Effector memory CD4-positive, alpha-beta T cell (primary cell): Measurements from ENCODE around the gene ESPN.
A peak's percentile ranks its signal among the peaks of the same experiment; 100 is the strongest.

Experiments used
- DNase-seq, 3 donors: peaks; one replicate each; pipeline ENCODE4 v3.0.0-alpha.2; 2020
- H3K27ac ChIP-seq: 2 replicates; pipeline ENCODE4 v1.7.0; 2013; ENCODE audit warnings: mild to moderate bottlenecking, low read length, moderate library complexity; ENCODE audit not compliant: insufficient read depth, poor library complexity, severe bottlenecking
- H3K27me3 ChIP-seq: replicated peaks from 2 replicates; pipeline ENCODE4 v1.7.0; 2013; ENCODE audit warnings: mild to moderate bottlenecking, low read length; ENCODE audit not compliant: insufficient read depth, control insufficient read depth, poor library complexity, severe bottlenecking
- H3K36me3 ChIP-seq: 2 replicates; pipeline ENCODE4 v1.7.0; 2013; ENCODE audit warnings: mild to moderate bottlenecking, low read length, moderate library complexity; ENCODE audit not compliant: control insufficient read depth, insufficient read depth
- H3K4me1 ChIP-seq: 2 replicates; pipeline ENCODE4 v1.7.0; 2013; ENCODE audit warnings: low read length, mild to moderate bottlenecking; ENCODE audit not compliant: control insufficient read depth, insufficient read depth, poor library complexity, severe bottlenecking
- H3K4me3 ChIP-seq: 2 replicates; pipeline ENCODE4 v1.7.0; 2013; ENCODE audit warnings: low read length, low read depth, mild to moderate bottlenecking; ENCODE audit not compliant: insufficient read depth, poor library complexity, severe bottlenecking
- H3K9me3 ChIP-seq: 2 replicates; pipeline ENCODE4 v1.7.0; 2013; ENCODE audit warnings: mild to moderate bottlenecking, low read length, moderate library complexity; ENCODE audit not compliant: control insufficient read depth

The ESPN gene

GRCh38 chr1:6408023-6408422 lies 16.6 kb upstream of the ESPN start:
- Histone ChIP-seq H3K27ac (no peak overlapping the region), H3K27me3 (no peaks in the 10 kb centered on the region), H3K36me3 (no peaks in the 10 kb centered on the region), H3K9me3 (no peaks in the 10 kb centered on the region), H3K4me1 (no peaks in the 10 kb centered on the region), H3K4me3 (no peak overlapping the region)
- no peak for DNase-seq

DNA sequence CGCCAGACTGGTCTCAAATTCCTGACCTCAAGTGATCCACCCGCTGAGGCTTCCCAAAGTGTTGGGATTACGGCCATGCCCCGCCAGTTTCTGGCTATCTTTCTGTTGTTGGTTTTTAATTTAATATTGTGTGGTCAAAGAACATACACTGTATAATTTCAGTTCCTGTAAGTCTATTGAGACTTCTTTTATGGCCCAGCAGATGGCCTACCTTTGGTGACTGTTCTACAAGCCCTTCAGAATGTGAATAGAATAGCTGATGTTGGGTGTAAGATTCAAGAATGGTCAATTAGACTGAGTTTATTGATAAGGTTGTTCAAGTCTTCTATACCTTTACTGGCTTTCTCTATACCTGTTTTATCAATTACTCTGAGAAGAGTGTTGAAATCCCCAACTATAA lies 15.5 kb upstream of the ESPN start:
- Histone ChIP-seq H3K27ac (no peak overlapping the region), H3K4me3 (no peak overlapping the region), H3K9me3 (no peaks in the 10 kb centered on the region), H3K4me1 (no peaks in the 10 kb centered on the region), H3K27me3 (no peaks in the 10 kb centered on the region), H3K36me3 (no peaks in the 10 kb centered on the region)
- DNase-seq = no peak

DNA sequence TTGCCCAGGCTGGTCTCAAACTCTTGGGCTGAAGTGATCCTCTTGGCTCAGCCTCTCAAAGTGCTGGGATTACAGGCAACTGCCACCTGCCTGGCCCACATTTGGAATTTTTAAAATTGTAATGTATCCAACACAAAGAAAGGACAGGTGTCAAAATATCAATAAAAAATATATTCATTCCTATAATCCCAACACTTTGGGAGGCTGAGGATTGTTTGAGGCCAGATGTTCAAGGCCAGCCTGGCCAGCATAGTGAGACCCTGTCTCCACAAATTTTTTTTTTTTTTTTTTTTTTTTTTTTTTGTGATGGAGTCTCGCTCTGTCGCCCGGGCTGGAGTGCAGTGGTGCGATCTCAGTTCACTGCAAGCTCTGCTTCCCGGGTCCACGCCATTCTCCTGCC lies 14.8 kb upstream of the ESPN start:
- H3K4me3 ChIP-seq = no peak overlapping the region
- no peaks in the 10 kb centered on the region for H3K27me3 ChIP-seq
- H3K4me1 ChIP-seq = no peaks in the 10 kb centered on the region
- H3K9me3 ChIP-seq = no peaks in the 10 kb centered on the region
- H3K36me3 ChIP-seq = no peaks in the 10 kb centered on the region
- H3K27ac ChIP-seq = no peak overlapping the region
- DNase-seq = no peak

DNA sequence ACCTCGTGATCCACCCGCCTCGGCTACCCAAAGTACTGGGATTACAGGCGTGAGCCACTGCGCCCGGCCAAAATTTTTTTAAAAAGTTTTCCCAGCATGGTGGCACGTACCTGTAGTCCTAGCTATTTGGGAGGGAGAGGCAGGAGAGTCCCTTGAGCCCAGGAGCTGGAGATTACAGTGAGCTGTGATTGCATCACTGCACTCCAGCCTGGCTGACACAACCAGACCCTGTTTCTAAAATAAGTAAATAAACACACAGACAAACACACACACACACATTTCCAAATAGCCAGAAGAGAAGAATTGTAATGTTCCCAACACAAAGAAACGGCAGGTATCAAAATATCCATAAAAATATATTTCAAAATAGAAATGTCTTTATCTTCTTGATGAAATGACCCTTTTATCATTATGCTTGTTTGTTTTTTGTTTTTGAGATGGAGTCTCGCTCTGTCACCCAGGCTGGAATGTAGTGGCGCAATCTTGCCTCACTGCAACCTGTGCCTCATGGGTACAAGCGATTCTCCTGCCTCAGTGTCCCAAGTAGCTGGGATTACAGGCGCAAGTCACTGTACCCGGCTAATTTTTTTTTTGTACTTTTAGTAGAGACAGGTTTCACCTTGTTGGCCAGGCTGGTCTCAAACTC lies 14.2 kb upstream of the ESPN start:
- no peaks in the 10 kb centered on the region for H3K36me3 ChIP-seq
- H3K4me1 ChIP-seq = no peaks in the 10 kb centered on the region
- no peaks in the 10 kb centered on the region for H3K27me3 ChIP-seq
- no peak for DNase-seq
- no peak overlapping the region for H3K4me3 ChIP-seq
- H3K9me3 ChIP-seq = no peaks in the 10 kb centered on the region
- no peak overlapping the region for H3K27ac ChIP-seq

DNA sequence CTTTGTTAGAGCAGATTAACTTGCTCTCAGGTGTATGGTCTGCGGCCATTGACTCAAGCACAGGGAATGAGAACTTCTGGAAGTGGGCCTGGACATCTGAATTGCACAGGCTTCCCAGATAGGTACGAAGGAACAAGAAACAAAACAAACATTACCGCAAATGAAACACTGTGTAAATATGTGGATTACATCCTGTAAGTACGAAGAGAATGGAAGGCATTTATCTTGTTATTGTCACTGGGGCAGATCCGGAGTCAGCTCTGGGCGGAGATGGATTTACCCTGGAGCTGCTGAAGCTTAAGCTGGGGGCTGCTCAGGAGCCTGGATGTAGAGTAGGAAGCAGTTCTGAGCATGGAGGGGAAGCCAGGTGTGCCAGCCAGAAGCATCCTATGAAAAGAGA lies 11.7 kb upstream of the ESPN start:
- Histone ChIP-seq H3K27ac (no peak overlapping the region), H3K27me3 (peaks cover 22% of the 10 kb centered on the region), H3K4me1 (no peaks in the 10 kb centered on the region), H3K4me3 (no peak overlapping the region), H3K36me3 (no peaks in the 10 kb centered on the region), H3K9me3 (no peaks in the 10 kb centered on the region)
- no peak for DNase-seq

GRCh38 chr1:6414443-6414844 lies 10.1 kb upstream of the ESPN start:
- no peaks in the 10 kb centered on the region for H3K9me3 ChIP-seq
- peak in 1 of 3 donors; percentile 12 for DNase-seq
- H3K27me3 ChIP-seq = peaks cover 37% of the 10 kb centered on the region
- H3K36me3 ChIP-seq = no peaks in the 10 kb centered on the region
- H3K4me1 ChIP-seq = peaks cover 12% of the 10 kb centered on the region
- H3K27ac ChIP-seq = no peak overlapping the region
- H3K4me3 ChIP-seq = no peak overlapping the region

GRCh38 chr1:6414881-6415626 lies 9.5 kb upstream of the ESPN start:
- peaks cover 19% of the 10 kb centered on the region for H3K4me1 ChIP-seq
- H3K27me3 ChIP-seq = peaks cover 43% of the 10 kb centered on the region
- DNase-seq = no peak
- H3K9me3 ChIP-seq = no peaks in the 10 kb centered on the region
- H3K36me3 ChIP-seq = no peaks in the 10 kb centered on the region
- H3K27ac ChIP-seq = no peak overlapping the region
- no peak overlapping the region for H3K4me3 ChIP-seq

GRCh38 chr1:6416295-6416656 lies 8.3 kb upstream of the ESPN start:
- Histone ChIP-seq H3K4me3 (no peak overlapping the region), H3K4me1 (peaks cover 24% of the 10 kb centered on the region), H3K9me3 (no peaks in the 10 kb centered on the region), H3K36me3 (no peaks in the 10 kb centered on the region), H3K27me3 (peaks cover 56% of the 10 kb centered on the region), H3K27ac (no peak overlapping the region)
- DNase-seq = no peak

GRCh38 chr1:6416906-6417305 lies 7.7 kb upstream of the ESPN start:
- DNase-seq = no peak
- Histone ChIP-seq H3K27me3 (peaks cover 58% of the 10 kb centered on the region), H3K4me1 (peaks cover 24% of the 10 kb centered on the region), H3K4me3 (no peak overlapping the region), H3K9me3 (no peaks in the 10 kb centered on the region), H3K36me3 (no peaks in the 10 kb centered on the region), H3K27ac (no peak overlapping the region)

- Histone ChIP-seq H3K27ac (no peak overlapping the region), H3K27me3 (peaks cover 58% of the 10 kb centered on the region), H3K4me1 (peaks cover 24% of the 10 kb centered on the region), H3K36me3 (no peaks in the 10 kb centered on the region), H3K9me3 (no peaks in the 10 kb centered on the region), H3K4me3 (no peak overlapping the region)
- no peak for DNase-seq
These were observed 6.5 kb upstream of the ESPN start for GRCh38 chr1:6417961-6418667.
